ENCODE data around the gene SLC39A6.
"Not testable (repeated sequence)": the region's sequence is repeated elsewhere in the genome, so short reads cannot be mapped to it uniquely, and the experiment has no call there.

Gene SLC39A6, protein sequence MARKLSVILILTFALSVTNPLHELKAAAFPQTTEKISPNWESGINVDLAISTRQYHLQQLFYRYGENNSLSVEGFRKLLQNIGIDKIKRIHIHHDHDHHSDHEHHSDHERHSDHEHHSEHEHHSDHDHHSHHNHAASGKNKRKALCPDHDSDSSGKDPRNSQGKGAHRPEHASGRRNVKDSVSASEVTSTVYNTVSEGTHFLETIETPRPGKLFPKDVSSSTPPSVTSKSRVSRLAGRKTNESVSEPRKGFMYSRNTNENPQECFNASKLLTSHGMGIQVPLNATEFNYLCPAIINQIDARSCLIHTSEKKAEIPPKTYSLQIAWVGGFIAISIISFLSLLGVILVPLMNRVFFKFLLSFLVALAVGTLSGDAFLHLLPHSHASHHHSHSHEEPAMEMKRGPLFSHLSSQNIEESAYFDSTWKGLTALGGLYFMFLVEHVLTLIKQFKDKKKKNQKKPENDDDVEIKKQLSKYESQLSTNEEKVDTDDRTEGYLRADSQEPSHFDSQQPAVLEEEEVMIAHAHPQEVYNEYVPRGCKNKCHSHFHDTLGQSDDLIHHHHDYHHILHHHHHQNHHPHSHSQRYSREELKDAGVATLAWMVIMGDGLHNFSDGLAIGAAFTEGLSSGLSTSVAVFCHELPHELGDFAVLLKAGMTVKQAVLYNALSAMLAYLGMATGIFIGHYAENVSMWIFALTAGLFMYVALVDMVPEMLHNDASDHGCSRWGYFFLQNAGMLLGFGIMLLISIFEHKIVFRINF

DNA sequence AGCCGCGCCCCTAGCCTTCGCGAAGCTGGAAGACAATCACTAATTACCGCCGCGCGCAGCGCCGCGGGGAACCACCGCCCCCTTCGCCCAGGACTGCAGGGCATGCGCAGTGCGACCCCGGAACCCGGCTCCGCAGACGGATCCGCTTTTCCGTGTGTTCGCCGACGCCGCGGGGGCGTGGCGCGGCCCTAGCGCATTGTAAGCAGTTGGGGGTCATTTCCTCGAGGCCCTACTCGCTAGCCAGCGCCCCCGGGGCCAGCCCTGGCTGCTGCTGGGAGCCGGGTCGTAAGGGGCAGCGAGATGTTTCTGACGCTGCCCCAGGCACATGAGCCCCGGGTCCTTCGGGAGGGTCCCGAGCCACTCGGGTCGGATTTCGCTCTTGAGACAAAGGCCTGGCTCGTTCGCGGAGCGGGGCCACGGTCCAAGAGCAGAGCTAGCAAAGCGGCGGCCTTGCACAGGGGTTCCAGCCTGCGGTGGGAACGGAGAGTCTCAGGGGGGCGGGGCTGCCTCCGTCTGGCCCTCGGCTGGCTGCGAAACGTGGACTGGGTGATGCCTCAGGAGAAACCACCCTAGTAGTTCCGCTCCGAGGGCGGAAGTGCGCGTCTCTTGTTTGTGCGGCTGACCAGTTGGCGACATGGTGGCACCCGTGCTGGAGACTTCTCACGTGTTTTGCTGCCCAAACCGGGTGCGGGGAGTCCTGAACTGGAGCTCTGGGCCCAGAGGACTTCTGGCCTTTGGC is at the start of gene SLC39A6, which contains the start of gene ELP2:
TSS of gene SLC39A6 (minus strand) at position 41 of the 739 bp plus-strand sequence. CDS start 2,333 bp downstream, outside the sequence.
TSS of gene ELP2 (plus strand) at position 600 of the 739 bp plus-strand sequence. CDS start at position 635, 35 bp downstream.
- DNase-seq (ENCODE audit: low spot score): peak; percentile 97

DNA sequence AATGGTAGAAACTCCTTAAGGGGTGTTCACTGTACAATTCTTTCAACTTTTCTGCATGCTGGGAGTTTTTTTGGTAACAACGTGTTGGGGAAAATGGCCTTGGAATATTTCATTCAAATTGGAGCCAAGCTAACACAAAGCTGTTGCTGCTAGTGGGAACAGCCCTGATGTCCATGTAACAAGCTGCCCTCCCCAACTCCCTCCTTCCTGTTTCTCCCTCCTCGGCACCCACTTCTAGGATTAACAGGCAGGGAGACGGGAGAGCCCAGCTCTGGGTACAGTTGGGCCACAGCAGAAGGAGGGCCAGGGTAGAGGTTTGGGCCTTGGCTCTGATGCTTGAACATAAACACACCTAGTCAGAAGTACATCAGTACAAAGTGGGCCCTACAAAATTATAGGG is 48.8 kb upstream of the SLC39A6 start:
- no peak for DNase-seq (ENCODE audit: low spot score)

DNA sequence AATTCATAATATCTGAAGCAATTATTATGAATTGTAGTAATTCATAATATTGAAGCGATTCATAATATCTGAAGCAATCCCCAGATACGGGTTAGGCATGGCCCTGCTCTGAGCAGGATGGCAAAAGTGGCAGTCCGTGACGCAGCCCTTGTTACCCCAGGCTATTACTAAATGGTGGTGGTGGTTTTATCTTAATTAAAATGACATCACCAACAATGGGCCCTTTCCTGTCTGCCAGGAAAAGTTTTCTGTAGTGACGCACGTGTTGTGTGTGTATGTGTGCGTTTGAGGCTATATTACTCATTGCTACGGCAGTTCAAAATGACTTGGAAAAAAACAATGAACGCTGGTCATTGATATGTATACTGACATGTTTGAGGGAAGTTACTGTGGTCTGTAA is 47.6 kb upstream of the SLC39A6 start:
- no peak for DNase-seq (ENCODE audit: low spot score)

DNA sequence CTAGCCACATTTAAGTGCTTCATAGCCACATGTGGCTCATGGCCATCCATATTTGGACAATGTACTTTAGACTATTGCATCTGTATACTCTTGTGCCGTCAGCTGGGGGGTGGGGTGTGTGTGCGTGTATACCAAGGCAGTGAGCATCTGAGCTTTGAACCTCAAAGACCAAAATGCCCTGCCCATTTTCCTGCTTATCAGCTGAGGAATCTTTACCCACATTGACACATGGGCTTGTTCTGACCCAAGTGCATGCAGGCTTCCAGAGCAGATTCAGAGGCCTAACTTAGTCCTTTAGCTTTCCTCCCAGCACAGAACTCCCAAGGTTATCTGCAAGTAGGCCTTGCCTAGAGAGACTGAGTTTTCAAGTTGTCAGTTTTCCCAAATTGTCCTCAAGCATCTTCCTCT is 47.0 kb upstream of the SLC39A6 start:
- DNase-seq (ENCODE audit: low spot score): no peak

DNA sequence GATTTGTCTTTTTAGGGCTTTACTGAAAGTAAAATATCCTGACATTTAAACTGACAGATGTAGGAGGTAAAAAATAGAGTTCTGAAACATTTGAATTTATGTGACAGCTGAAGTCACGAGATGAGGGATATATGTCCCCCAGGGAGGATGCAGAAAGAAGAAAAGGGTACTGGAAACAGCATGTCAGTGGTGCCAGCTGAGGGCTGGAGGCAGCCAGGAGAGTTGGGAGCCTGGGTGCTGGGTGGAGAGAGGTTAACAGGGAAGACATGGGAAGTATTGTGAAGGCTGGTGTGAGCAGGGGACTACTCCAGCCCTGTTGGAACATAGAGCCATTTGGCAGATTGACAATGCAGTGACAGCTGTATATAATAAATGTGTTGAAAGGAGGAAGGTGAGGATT is 46.3 kb upstream of the SLC39A6 start:
- DNase-seq (ENCODE audit: low spot score): no peak

DNA sequence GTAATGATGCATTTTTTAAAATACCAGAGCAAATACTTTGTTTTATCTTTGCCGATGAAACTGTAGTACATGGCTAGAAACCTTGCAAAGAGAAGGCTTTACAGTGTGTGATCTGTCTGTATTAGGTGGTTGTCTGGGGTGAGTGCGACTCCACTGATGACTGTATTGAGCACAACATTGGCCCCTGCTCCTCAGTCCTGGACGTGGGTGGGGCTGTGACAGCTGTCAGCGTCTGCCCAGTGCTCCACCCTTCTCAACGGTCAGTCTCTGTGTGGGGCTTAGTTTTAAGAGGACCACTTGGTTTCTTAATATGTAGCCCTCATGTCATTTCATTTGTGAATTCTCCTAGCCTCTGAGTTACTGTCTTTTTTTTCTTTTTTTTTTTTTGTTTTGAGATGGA is 40.8 kb upstream of the SLC39A6 start:
- no peak for DNase-seq (ENCODE audit: low spot score)

DNA sequence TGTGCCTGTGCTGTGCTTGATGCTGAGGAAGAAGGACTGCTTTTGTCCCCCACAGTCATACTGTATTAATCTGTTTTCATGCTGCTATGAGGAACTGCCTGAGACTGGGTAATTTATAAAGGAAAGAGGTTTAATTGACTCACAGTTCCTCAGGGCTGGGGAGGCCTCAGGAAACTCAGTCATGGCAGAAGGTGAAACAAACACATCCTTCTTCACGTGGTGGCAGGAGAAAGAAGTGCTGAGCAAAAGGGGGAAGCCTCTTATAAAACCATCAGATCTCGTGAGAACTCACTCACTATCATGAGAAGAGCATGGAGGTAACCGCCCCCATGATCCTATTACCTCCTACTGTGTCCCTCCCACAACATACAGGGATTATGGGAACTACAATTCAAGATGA is 39.2 kb upstream of the SLC39A6 start:
- not testable (repeated sequence) for DNase-seq (ENCODE audit: low spot score)

DNA sequence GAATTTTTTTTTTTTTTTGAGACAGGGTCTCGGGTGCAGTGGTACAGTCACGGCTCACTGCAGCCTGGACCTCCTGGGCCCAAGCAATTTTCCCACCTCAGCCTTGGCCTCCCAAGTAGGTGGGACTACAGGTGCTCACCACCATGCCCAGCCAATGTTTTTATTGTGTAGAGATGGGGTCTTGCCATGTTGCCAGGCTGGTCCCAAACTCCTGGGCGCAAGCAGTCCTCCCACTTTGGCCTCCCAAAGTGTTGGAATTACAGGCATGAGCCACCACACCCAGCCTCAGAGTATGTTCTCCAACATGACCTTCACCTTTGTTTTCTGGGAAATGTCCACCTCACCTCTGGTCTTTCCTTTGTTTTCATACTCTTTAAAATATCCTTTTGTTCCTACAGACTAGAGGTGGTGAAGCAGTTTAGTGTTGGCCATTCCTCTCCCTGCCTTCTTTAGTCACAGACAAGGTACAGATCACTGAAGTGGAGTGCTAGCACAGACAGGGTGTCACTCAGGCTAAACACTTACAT is 38.6 kb upstream of the SLC39A6 start:
- DNase-seq (ENCODE audit: low spot score): no peak

DNA sequence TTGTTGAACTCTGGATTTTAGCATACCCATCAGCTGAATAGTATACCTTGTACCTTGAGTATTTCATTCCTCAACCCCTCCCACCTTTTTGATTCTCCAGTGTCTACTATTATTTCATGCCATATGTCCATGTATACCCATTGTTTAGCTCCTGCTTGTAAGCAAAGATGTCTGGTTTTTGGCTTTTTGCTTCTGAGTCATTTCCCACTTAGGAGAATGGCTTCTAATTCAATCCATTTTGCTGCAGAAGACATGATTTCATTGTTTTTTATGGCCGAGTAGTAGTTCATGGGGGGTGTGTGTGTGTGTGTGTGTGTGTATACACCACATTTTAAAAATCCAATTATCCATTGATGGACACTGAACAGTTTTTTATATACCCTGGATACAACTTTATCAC is 33.8 kb upstream of the SLC39A6 start:
- DNase-seq (ENCODE audit: low spot score): no peak

DNA sequence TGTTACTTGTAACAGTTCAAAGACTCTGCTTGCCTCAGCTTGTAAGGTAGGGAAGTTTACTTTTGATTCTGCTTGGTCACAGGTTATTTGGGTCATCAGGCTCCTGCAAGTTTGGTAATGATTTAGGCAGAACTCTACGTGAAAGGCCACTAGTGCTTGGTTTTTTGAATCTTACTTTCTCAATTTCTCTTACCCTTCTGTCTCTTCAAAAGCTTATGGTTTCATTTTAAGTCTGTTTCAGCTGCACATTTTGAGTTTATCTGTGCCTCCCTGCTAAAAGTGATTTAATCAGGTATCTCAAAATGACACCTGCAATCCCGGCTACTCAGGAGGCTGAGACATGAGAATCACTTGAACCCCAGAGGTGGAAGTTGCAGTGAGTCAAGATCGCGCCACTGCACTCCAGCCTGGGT is 31.8 kb upstream of the SLC39A6 start:
- DNase-seq (ENCODE audit: low spot score): no peak

DNA sequence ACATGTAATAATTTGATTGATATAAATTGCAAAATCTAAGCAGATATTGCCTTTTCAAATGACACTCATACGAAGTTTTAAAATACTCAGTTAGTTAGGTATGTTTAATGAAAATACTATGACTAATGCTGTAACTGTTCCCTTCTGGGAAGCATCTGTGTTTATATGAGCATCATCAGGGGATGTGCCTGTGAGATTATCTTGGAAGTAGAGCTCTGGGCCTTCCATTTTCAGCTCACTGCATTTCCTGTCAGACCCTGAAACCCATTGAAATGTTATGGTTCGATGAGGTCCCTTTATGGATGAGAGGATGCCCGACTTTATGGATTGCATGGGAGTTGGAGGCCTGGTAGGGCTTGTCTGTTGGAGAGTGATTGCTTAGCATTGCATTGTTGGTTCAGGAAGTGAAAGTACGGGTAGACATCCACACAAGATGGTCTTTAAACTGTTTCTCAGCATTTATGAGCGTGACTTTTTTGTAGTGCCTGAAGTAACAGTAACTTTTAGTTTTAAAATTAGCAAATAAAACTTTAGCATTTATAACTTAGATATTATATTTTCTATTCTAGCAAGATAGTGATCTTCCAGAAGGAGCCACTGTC is 29.2 kb upstream of the SLC39A6 start:
- no peak for DNase-seq (ENCODE audit: low spot score)

DNA sequence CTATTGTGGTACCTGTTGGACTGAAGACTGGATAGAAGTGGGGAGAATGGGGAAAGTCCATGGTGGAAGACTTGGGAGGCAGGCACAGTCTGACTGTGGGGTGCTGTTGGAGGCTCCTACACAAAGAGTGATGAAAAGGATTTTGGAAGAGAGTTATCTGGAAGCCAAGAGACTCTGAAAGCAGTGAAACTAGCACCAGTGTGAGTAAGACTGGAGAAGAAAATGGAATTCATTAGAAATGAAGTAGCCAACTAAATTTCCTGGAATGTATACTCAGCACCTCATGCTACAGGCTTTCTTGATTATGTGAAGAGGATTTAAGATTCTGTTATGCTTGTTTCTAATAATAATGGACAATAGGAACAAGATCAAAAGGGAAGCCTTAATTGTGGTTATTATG is 28.3 kb upstream of the SLC39A6 start:
- DNase-seq (ENCODE audit: low spot score): no peak

DNA sequence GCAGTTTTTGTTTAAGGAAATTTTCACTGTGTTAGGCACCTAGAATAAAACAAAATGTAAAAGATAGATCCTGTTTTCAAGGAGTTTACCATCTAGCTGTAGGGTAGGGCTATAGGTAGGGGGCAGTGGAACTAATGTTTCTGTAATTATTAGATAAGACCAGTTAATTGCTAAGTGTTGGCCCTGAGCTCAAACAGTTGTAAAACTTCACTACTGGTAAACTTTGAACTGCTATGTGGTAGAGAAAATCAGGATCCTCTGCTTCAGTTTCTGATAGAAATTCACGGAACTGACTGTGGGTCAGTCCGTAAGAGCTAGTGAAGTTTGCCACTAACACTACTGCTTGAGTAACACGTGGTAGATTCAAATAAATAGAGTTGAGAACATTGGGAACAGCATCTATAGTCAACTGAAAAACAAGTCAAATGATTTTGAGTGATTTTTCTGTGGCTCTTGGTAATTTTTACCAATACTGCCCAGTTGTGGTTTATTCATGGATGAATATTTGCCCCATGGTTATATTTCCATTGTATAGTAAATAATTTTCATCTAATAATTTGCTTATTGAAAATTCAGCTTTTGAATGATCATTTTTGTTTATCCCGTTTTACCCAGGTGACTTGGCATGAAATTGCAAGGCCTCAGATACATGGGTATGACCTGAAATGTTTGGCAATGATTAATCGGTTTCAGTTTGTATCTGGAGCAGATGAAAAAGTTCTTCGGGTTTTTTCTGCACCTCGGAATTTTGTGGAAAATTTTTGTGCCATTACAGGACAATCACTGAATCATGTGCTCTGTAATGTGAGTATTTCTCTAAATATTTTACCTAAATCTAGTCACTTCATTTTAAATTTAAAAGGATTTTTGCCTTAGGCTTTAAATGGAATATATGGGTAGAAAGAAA is 27.0 kb upstream of the SLC39A6 start:
- no peak for DNase-seq (ENCODE audit: low spot score)

DNA sequence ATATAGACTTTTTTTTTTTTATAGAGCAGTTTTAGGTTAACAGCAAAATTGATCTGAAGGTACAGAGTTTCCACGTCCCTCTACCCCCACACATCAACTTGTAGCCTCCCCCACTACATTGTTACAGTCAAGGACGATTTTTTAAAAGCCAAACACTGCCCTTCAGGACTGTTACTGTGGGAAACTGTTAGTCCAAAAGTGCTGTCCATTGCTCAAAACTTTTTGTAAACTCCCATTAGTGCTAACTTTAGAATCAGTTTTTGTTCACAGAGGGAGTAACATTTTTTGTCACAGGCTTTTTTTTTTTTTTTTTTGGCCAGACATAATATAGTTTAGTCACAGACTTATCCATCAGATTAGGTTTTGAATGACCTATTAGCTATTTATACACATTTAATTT is 24.6 kb upstream of the SLC39A6 start:
- no peak for DNase-seq (ENCODE audit: low spot score)

DNA sequence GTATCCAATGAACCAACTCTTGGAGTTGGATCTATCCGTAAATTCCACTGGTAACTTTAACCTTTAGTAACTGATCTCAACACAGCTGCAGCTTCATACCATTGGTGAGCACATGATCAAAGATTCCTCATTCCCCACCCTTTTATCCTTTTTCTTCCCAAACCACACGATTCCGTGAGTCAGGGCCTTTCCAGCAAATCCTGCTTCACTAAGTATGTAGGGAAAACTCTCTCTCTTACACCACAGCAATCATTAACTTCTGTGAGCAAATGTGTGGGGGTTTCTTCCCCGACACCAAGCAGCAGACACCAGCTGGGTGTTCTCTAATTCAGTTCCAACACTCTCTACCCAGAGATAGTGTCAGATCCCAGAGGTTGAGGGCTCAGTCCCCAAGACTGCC is 24.1 kb upstream of the SLC39A6 start:
- DNase-seq (ENCODE audit: low spot score): no peak

DNA sequence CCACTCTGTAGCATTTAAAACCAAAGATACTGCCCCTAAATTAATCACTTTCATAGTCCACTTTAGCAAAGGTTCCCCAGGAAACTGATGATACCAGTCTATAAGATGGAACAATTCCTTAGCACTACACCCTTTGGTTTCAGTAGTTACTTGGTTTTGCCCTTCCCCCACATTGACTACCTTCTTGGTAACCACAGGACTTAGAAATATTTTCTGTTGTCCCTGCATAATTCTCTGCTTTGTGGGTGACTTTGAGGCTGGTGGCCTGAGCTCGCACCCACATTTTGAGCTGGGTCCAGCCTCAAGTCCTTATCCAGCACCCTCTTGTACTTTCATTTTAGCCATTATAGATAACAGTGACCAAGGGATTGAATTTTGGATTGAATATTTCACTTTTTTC is 23.6 kb upstream of the SLC39A6 start:
- no peak for DNase-seq (ENCODE audit: low spot score)

DNA sequence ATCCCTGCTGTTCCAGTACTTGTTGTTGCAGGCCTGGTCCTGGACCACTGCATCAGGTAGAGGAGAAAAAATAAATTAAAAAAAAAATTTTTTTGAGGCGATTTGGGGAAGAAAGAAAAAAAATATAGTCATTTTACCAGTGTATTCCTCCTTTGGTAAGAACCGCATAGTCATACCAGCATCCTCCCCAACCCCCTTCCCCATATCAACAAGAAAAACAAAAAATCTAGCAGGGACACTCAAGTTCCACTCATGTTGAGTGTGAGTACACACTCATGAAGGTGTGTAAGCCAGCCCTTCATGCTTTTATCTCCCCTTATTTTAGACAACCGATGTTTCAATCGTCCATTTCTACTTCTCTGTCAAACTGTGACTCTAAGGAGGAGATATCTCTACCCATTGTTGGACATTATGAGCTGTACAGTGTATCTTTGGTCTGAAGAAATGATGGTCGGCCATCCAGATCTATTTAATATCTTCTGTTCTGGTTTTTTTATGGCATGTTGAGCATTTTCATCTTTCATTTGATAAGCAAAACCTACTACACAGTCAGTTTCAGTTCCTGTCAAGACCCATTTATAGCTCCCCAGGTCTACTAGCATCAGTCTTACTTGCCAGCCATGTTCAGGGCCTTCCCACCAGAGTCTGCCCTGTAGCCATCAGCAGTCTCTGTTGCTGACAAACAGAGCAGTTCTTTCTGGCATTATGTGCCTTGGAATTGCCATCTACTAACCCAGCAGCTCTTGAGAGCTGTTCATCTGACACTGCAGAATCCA is 20.6 kb upstream of the SLC39A6 start:
- DNase-seq (ENCODE audit: low spot score): no peak

DNA sequence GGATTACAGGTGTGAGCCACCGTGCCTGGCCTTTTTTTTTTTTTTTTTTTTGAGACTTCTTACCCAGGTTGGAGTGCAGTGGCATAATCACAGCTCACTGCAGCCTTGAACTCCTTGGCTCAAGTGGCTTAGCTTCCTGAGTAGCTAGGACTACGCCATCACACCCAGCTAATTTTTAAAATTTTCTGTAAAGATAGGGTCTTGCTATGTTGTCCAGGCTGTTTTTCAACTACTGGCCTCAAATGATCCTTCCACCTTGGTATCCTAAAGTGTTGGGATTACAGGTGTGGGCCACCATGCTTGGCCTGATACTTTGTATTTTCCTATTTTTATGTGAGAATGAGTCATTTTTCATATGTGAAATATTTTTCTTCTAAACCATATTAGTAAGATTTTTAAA is 14.3 kb upstream of the SLC39A6 start:
- no peak for DNase-seq (ENCODE audit: low spot score)

DNA sequence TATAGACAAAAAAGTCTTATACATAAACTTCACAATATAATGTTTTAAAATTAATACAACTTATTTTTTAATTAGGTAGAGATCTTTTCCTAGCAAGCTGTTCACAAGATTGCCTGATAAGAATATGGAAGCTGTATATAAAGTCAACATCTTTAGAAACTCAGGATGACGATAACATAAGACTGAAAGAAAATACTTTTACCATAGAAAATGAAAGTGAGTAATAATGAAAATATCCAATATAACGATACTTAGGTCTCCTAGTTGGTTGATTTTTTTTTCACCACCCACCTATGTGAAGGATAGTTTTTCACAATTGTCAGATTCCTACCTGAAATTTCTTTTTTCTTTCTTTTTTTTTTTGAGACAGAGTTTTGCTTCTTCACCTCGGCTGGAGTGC is 13.6 kb upstream of the SLC39A6 start:
- no peak for DNase-seq (ENCODE audit: low spot score)

DNA sequence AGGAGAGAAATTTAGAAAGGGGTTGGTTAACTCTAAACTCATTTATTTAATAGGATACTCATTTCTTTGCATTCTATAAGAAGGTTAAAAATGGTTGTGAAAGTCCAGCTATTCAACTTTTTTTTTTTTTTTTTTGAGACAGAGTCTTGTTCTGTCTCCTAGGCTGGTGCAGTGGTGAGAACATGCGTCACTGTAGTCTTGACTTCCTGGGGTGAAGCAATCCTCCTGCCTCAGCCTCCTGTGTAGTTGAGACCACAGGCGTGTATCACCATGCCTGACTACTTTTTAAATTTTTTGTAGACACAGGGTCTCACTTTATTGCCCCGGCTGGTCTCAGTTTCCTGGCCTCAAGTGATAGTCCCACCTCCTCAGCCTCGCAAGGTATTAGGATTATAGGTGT is 12.4 kb upstream of the SLC39A6 start:
- DNase-seq (ENCODE audit: low spot score): no peak

Data from COLO829 (cell line).